Muscle of leg (tissue), 11 donors: ENCODE results near the gene PPP1R12C. TPM values are rescaled to one million over a fixed set of nuclear protein-coding genes. Genes with fewer than 3 reads are reported as not detected.

Experiments used
- DNase-seq: peaks from one replicate; pipeline ENCODE4 v3.0.0; 2013
- H3K27ac ChIP-seq: one replicate; pipeline ENCODE4 v1.5.1; 2013; ENCODE audit warnings: mild to moderate bottlenecking, low read length, control low read depth
- H3K27me3 ChIP-seq: one replicate; pipeline ENCODE4 v1.6.1; 2013; ENCODE audit warnings: low read length; ENCODE audit not compliant: control insufficient read depth, insufficient read depth
- H3K36me3 ChIP-seq: one replicate; pipeline ENCODE4 v1.6.1; 2013; ENCODE audit warnings: low read length; ENCODE audit not compliant: control insufficient read depth, insufficient read depth
- H3K4me1 ChIP-seq: one replicate; pipeline ENCODE4 v1.6.1; 2013; ENCODE audit warnings: low read length; ENCODE audit not compliant: control insufficient read depth, insufficient read depth
- H3K4me3 ChIP-seq: one replicate; pipeline ENCODE4 v1.5.1; 2013; ENCODE audit warnings: low read length, control low read depth
- H3K9me3 ChIP-seq: replicated peaks from 2 replicates; pipeline ENCODE4 v1.6.1; 2013; ENCODE audit warnings: low read depth, low read length; ENCODE audit not compliant: control insufficient read depth
- whole genome bisulfite sequencing: methylation state at CpG from one replicate; pipeline ENCODE4 v1.1.5; 2013; ENCODE audit warnings: missing lambda C conversion rate; ENCODE audit not compliant: insufficient coverage; 5-methylcytosine and 5-hydroxymethylcytosine counted together
- polyA plus RNA-seq, 8 donors: library from polyadenylated mRNA; unstranded; fragments of 120-200 nt; gene quantifications; one replicate each; pipeline versions ENCODE4 v1.2.1 to v1.2.3, GENCODE V29; 2013; ENCODE audit warnings: inconsistent platforms in 1 of 8, low replicate concordance in 1 of 8; ENCODE audit not compliant: insufficient read length in 8 of 8, insufficient read depth in 1 of 8
- total RNA-seq: library from RNA; stranded (reverse); fragments of 120-200 nt; gene quantifications from one replicate; pipeline ENCODE4 v1.2.4, GENCODE V29; 2013

Gene PPP1R12C
- total and polyA plus RNA-seq, 9 donors = 59.4 to 106 (median 90.2) TPM

- 70% methylated on average over 2 of the region's 5 CpGs for WGBS
- Histone ChIP-seq H3K4me1 (no peaks in the 10 kb centered on the region), H3K4me3 (no peak overlapping the region), H3K36me3 (peaks cover 34% of the 10 kb centered on the region), H3K27ac (no peak overlapping the region), H3K27me3 (no peaks in the 10 kb centered on the region), H3K9me3 (no peaks in the 10 kb centered on the region)
- DNase-seq = no peak
These were observed 73.2 kb downstream of the PPP1R12C start for GRCh38 chr19:55044286-55044685.

GRCh38 chr19:55042688-55043087, 74.7 kb downstream of the PPP1R12C start:
- Histone ChIP-seq H3K36me3 (peaks cover 24% of the 10 kb centered on the region), H3K4me3 (no peak overlapping the region), H3K27ac (no peak overlapping the region), H3K27me3 (no peaks in the 10 kb centered on the region), H3K4me1 (no peaks in the 10 kb centered on the region), H3K9me3 (no peaks in the 10 kb centered on the region)
- DNase-seq = no peak
- 71% methylated on average over 11 of the region's 11 CpGs for WGBS

GRCh38 chr19:55042344-55042678, 75.1 kb downstream of the PPP1R12C start:
- Histone ChIP-seq H3K9me3 (no peaks in the 10 kb centered on the region), H3K27me3 (no peaks in the 10 kb centered on the region), H3K36me3 (peaks cover 20% of the 10 kb centered on the region), H3K4me1 (no peaks in the 10 kb centered on the region), H3K27ac (no peak overlapping the region), H3K4me3 (no peak overlapping the region)
- 86% methylated on average over 4 of the region's 9 CpGs for WGBS
- DNase-seq = no peak

- no peak overlapping the region for H3K27ac ChIP-seq
- DNase-seq = no peak
- H3K4me3 ChIP-seq = no peak overlapping the region
- 78% methylated on average over 17 of the region's 30 CpGs for WGBS
- H3K36me3 ChIP-seq = peaks cover 15% of the 10 kb centered on the region
- H3K4me1 ChIP-seq = no peaks in the 10 kb centered on the region
- no peaks in the 10 kb centered on the region for H3K27me3 ChIP-seq
- no peaks in the 10 kb centered on the region for H3K9me3 ChIP-seq
These were observed 75.7 kb downstream of the PPP1R12C start for GRCh38 chr19:55041627-55042343.

- H3K36me3 ChIP-seq = peaks cover 14% of the 10 kb centered on the region
- H3K27me3 ChIP-seq = no peaks in the 10 kb centered on the region
- no peaks in the 10 kb centered on the region for H3K4me1 ChIP-seq
- H3K9me3 ChIP-seq = no peaks in the 10 kb centered on the region
- whole genome bisulfite sequencing = 90% methylated on average over 10 of the region's 10 CpGs
- no peak overlapping the region for H3K4me3 ChIP-seq
- DNase-seq = no peak
- H3K27ac ChIP-seq = no peak overlapping the region
These were observed 76.2 kb downstream of the PPP1R12C start for GRCh38 chr19:55041244-55041626.

Other genes with a start within 250 kb of the PPP1R12C start
- gene FCAR, start 243.4 kb downstream of the PPP1R12C start, total RNA-seq = not detected
- under 1 TPM in 7 of 8 donors, not detected in 1; 0.12 to 0.56 (median 0.44) TPM for gene FCAR, start 243.4 kb downstream of the PPP1R12C start, polyA plus RNA-seq
- gene NCR1, start 211.5 kb downstream of the PPP1R12C start, total RNA-seq = not detected
- under 1 TPM in 7 of 8 donors, not detected in 1; 0.08 to 0.44 (median 0.14) TPM for gene NCR1, start 211.5 kb downstream of the PPP1R12C start, polyA plus RNA-seq
- not detected for gene NLRP7, start 170.1 kb downstream of the PPP1R12C start, total RNA-seq
- gene NLRP7, start 170.1 kb downstream of the PPP1R12C start, polyA plus RNA-seq = under 1 TPM in 2 of 8 donors, not detected in 6; 0.08 to 0.09 TPM
- 1.3 TPM for gene NLRP2, start 151.3 kb downstream of the PPP1R12C start, total RNA-seq
- 1 to 10 TPM in 4 of 8 donors, under 1 TPM in 4; 0.31 to 3.5 (median 0.96) TPM for gene NLRP2, start 151.3 kb downstream of the PPP1R12C start, polyA plus RNA-seq
- gene GP6, start 79.4 kb downstream of the PPP1R12C start, total RNA-seq = 0.09 TPM
- under 1 TPM in 7 of 8 donors, not detected in 1; 0.10 to 0.56 (median 0.20) TPM for gene GP6, start 79.4 kb downstream of the PPP1R12C start, polyA plus RNA-seq
- 11.5 TPM for gene RDH13, start 54.5 kb downstream of the PPP1R12C start, total RNA-seq
- gene RDH13, start 54.5 kb downstream of the PPP1R12C start, polyA plus RNA-seq = 10 to 100 TPM in 7 of 8 donors, 1 to 10 TPM in 1; 7.2 to 16.7 (median 12.1) TPM
- gene EPS8L1, start 41.8 kb downstream of the PPP1R12C start, total RNA-seq = 2.3 TPM
- 1 to 10 TPM; 2.0 to 8.4 (median 4.2) TPM for gene EPS8L1, start 41.8 kb downstream of the PPP1R12C start, polyA plus RNA-seq
- 387 TPM for gene TNNT1, start 31.6 kb upstream of the PPP1R12C start, total RNA-seq
- 1,000 to 10,000 TPM in 2 of 8 donors, 100 to 1,000 TPM in 6; 448 to 1,171 (median 607) TPM for gene TNNT1, start 31.6 kb upstream of the PPP1R12C start, polyA plus RNA-seq
- 0.80 TPM for gene TNNI3, start 40.1 kb upstream of the PPP1R12C start, total RNA-seq
- 1 to 10 TPM; 1.1 to 3.1 (median 1.5) TPM for gene TNNI3, start 40.1 kb upstream of the PPP1R12C start, polyA plus RNA-seq
- gene DNAAF3, start 49.0 kb upstream of the PPP1R12C start, total RNA-seq = 0.13 TPM
- 1 to 10 TPM in 1 of 8 donors, under 1 TPM in 7; 0.15 to 1.1 (median 0.38) TPM for gene DNAAF3, start 49.0 kb upstream of the PPP1R12C start, polyA plus RNA-seq
- gene SYT5, start 62.7 kb upstream of the PPP1R12C start, total RNA-seq = not detected
- gene SYT5, start 62.7 kb upstream of the PPP1R12C start, polyA plus RNA-seq = 1 to 10 TPM in 1 of 8 donors, under 1 TPM in 4, not detected in 3; 0.07 to 2.0 (median 0.08) TPM
- gene PTPRH, start 91.9 kb upstream of the PPP1R12C start, total RNA-seq = 0.58 TPM
- gene PTPRH, start 91.9 kb upstream of the PPP1R12C start, polyA plus RNA-seq = 1 to 10 TPM in 1 of 8 donors, under 1 TPM in 7; 0.14 to 2.1 (median 0.24) TPM
- 1.1 TPM for gene TMEM86B, start 111.1 kb upstream of the PPP1R12C start, total RNA-seq
- 1 to 10 TPM; 1.8 to 4.8 (median 2.9) TPM for gene TMEM86B, start 111.1 kb upstream of the PPP1R12C start, polyA plus RNA-seq
- 12.5 TPM for gene PPP6R1, start 141.4 kb upstream of the PPP1R12C start, total RNA-seq
- 10 to 100 TPM; 26.3 to 37.2 (median 32.3) TPM for gene PPP6R1, start 141.4 kb upstream of the PPP1R12C start, polyA plus RNA-seq
- gene HSPBP1, start 162.5 kb upstream of the PPP1R12C start, total RNA-seq = 14.5 TPM
- 10 to 100 TPM; 26.2 to 34.9 (median 30.6) TPM for gene HSPBP1, start 162.5 kb upstream of the PPP1R12C start, polyA plus RNA-seq
- gene BRSK1, start 166.4 kb upstream of the PPP1R12C start, total RNA-seq = 5.4 TPM
- 10 to 100 TPM in 5 of 8 donors, 1 to 10 TPM in 3; 7.4 to 13.7 (median 10.6) TPM for gene BRSK1, start 166.4 kb upstream of the PPP1R12C start, polyA plus RNA-seq
- 0.53 TPM for gene TMEM150B, start 207.7 kb upstream of the PPP1R12C start, total RNA-seq
- gene TMEM150B, start 207.7 kb upstream of the PPP1R12C start, polyA plus RNA-seq = 1 to 10 TPM in 3 of 8 donors, under 1 TPM in 5; 0.36 to 3.8 (median 0.87) TPM
- gene KMT5C, start 222.2 kb upstream of the PPP1R12C start, total RNA-seq = 16.9 TPM
- gene KMT5C, start 222.2 kb upstream of the PPP1R12C start, polyA plus RNA-seq = 10 to 100 TPM; 13.4 to 34.1 (median 24.7) TPM
- not detected for gene COX6B2, start 237.1 kb upstream of the PPP1R12C start, total RNA-seq
- gene COX6B2, start 237.1 kb upstream of the PPP1R12C start, polyA plus RNA-seq = 1 to 10 TPM in 1 of 8 donors, under 1 TPM in 5, not detected in 2; 0.09 to 2.4 (median 0.23) TPM
- not detected for gene GARIN5B, start 245.6 kb upstream of the PPP1R12C start, total RNA-seq
- not detected for gene GARIN5B, start 245.6 kb upstream of the PPP1R12C start, polyA plus RNA-seq